ENCODE results near the gene IL22. TPM values are rescaled to one million over a fixed set of nuclear protein-coding genes. Genes with fewer than 3 reads are reported as not detected.
A peak's percentile ranks its signal among the peaks of the same experiment; 100 is the strongest.

The IL22 gene
- total and polyA plus RNA-seq, 9 of the 15 experiments (the other 6 are each of a cell fraction or from before 2014, with no cell fraction given): not detected

DNA sequence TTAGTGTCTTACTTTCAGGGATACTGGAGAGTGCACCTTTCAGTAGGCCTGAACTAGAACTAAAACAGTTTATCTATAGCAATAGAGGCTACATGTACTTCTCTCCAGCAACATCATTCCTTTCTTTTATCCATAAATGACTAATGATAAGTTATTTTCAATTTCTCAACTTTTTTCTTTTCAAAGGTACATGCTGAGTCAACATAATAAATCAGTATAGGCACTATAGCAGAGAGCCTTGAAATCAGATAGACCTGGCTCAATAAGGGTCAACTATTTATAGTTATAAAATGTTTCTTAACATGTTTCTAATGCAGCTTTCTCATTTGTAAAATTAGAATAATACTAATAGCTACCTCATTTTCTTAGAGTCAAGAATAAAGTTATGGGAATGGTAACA is 5.6 kb downstream of the IL22 start:
- Histone ChIP-seq H4K20me1 (replicated peaks; ENCODE audit: control insufficient read depth, insufficient read depth, low read length) (no peaks in the 10 kb centered on the region), H3K9me1 (ENCODE audit: control insufficient read depth, insufficient read depth, low read length) (no peaks in the 10 kb centered on the region), H3K4me1 (replicated peaks in 1 of 2; ENCODE audit: control insufficient read depth in 2 of 2, insufficient read depth in 2 of 2, low read length in 2 of 2) (no peaks in the 10 kb centered on the region; a peak in 1 of 5 replicates), H3K36me3 (ENCODE audit: control insufficient read depth, insufficient read depth, low read length) (no peaks in the 10 kb centered on the region), H2AFZ (ENCODE audit: low read depth, low read length) (no peak overlapping the region), H3K4me3 (no peak overlapping the region), H3K79me2 (ENCODE audit: control insufficient read depth, insufficient read depth, low read length) (no peaks in the 10 kb centered on the region), H3K27ac (ENCODE audit: extremely low read depth, low read depth, low read length) (no peak overlapping the region), H3K9ac (ENCODE audit: insufficient read depth in 1 of 2, low read depth in 2 of 2, low read length in 2 of 2) (no peak overlapping the region), H3K27me3 (ENCODE audit: control insufficient read depth in 2 of 2, insufficient read depth in 2 of 2, low read length in 2 of 2) (peaks cover 13 to 27% of the 10 kb centered on the region in 2 experiments; a peak in 3 of 5 replicates), H3K9me3 (replicated peaks; ENCODE audit: control insufficient read depth, insufficient read depth, low read depth, low read length) (no peaks in the 10 kb centered on the region), H3K4me2 (ENCODE audit: insufficient read depth, low read length) (no peak overlapping the region)
- peak; percentile 57 for TF ChIP-seq MAFG (tag; conservative IDR thresholded peaks at IDR 0.05)
- TF ChIP-seq MAFF (IDR thresholded peaks at IDR 0.05; ENCODE audit: low read length): peak; percentile 12; the same call in 1 of the 2 replicates
- TF ChIP-seq ZNF316 (IDR thresholded peaks at IDR 0.05): peak; percentile 78
- no peak for TF ChIP-seq CBX8 (IDR thresholded peaks at IDR 0.05; ENCODE audit: borderline replicate concordance, extremely low read depth, low read depth, low read length, poor library complexity, severe bottlenecking)
- TF ChIP-seq NONO (IDR thresholded peaks at IDR 0.05; ENCODE audit: low read depth in 2 of 2, low read length in 1 of 2): no peak
- TF ChIP-seq U2AF2 (optimal IDR thresholded peaks at IDR 0.05; ENCODE audit: low read depth, low read length): no peak
- peak; percentile 48; the same call in 1 of the 2 replicates for TF ChIP-seq C11orf30 (IDR thresholded peaks at IDR 0.05; ENCODE audit: low read depth)
- TF ChIP-seq, protein P1, sequence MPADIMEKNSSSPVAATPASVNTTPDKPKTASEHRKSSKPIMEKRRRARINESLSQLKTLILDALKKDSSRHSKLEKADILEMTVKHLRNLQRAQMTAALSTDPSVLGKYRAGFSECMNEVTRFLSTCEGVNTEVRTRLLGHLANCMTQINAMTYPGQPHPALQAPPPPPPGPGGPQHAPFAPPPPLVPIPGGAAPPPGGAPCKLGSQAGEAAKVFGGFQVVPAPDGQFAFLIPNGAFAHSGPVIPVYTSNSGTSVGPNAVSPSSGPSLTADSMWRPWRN (IDR thresholded peaks at IDR 0.05; ENCODE audit: low read depth): no peak
- no TSS peak for BruUV-seq (replicated peaks)
- intact Hi-C loops (cut with micrococcal nuclease) (no loop called here), in situ Hi-C loops (cut with MboI) (no loop called here)
- ATAC-seq (no peak), DNase-seq (ENCODE audit: extremely low read depth in 1 of 4, low spot score in 3 of 4) (no peak), FAIRE-seq (no peak)
- ChIA-PET CTCF (ENCODE audit: low intra/inter-chr PET ratio) (no interaction called here), POLR2A (interaction anchor here (1.6 kb wide), 1 partner anchor 9 kb away, joined by 6 read pairs; no protein-coding TSS in a partner anchor)
